Testis (tissue), 3 donors: ENCODE data around the gene CST6. TPM values are rescaled to one million over a fixed set of nuclear protein-coding genes. Genes with fewer than 3 reads are reported as not detected.

Experiments
- DNase-seq: peaks from one replicate; pipeline ENCODE4 v3.0.0-alpha.2; 2019
- H3K27ac ChIP-seq, 2 donors: fragments of 200-600 bp; sonication (generic); one replicate each; pipeline ENCODE4 v1.5.1; 2019
- H3K27me3 ChIP-seq: fragments of 200-600 bp; sonication (generic); one replicate; pipeline ENCODE4 v1.5.1; 2019
- H3K36me3 ChIP-seq: fragments of 200-600 bp; sonication (generic); one replicate; pipeline ENCODE4 v1.5.1; 2017; ENCODE audit warnings: low read depth; ENCODE audit errors: missing control alignments
- H3K4me1 ChIP-seq: fragments of 200-600 bp; sonication (generic); one replicate; pipeline ENCODE4 v1.5.1; 2019
- H3K4me3 ChIP-seq, 2 donors: fragments of 200-600 bp; sonication (generic); one replicate each; pipeline ENCODE4 v1.5.1; 2017 to 2019
- H3K9me3 ChIP-seq: fragments of 200-600 bp; sonication (generic); one replicate; pipeline ENCODE4 v1.5.1; 2017
- POLR2A ChIP-seq: fragments of 450-650 bp; IDR thresholded peaks from one replicate; pipeline ENCODE4 v1.6.1; 2017; ENCODE audit warnings: antibody characterized with exemption, mild to moderate bottlenecking, moderate library complexity
- WGBS, 2 donors: methylation state at CpG; one replicate each; pipeline ENCODE4 v1.1.5; 2018; 5-methylcytosine and 5-hydroxymethylcytosine counted together
- intact Hi-C: fragments of 100-400 bp; cut with DNase I; formaldehyde crosslinking; loops from one replicate; pipeline ENCODE4 v1.15.1; 2023; ENCODE audit warnings: low total_unique reads
- polyA plus RNA-seq: library from polyadenylated mRNA; stranded (reverse); fragments of 350-450 nt; fragmentation: Illumina TruSeq; extraction: RNeasy Lipid Tissue Mini Kit (QIAGEN cat#74804); gene quantifications from one replicate; pipeline ENCODE4 v1.2.3, GENCODE V29; 2014; ENCODE audit warnings: low read depth, low replicate concordance; ENCODE audit not compliant: insufficient read depth
- total RNA-seq, 2 donors: library from RNA; depleted of rRNA; stranded (reverse); fragments of >200 nt; gene quantifications; one replicate each; pipeline ENCODE4 v1.2.3, GENCODE V29; 2016
- TF ChIP-seq, protein P1 (sequence below), 3 experiments: fragments of 450-650 bp in 2 of 3; fragments of 200-600 bp in 1 of 3; sonication (generic) in 1 of 3; IDR thresholded peaks; one replicate each; pipeline ENCODE4 v1.5.1; 2016 to 2019; ENCODE audit warnings: antibody characterized with exemption in 3 of 3, mild to moderate bottlenecking in 2 of 3, moderate library complexity in 1 of 3

CST6 gene
- total and polyA plus RNA-seq, 3 donors from 2014 or later, result 3.0 to 11.9 (median 6.6) TPM

DNA sequence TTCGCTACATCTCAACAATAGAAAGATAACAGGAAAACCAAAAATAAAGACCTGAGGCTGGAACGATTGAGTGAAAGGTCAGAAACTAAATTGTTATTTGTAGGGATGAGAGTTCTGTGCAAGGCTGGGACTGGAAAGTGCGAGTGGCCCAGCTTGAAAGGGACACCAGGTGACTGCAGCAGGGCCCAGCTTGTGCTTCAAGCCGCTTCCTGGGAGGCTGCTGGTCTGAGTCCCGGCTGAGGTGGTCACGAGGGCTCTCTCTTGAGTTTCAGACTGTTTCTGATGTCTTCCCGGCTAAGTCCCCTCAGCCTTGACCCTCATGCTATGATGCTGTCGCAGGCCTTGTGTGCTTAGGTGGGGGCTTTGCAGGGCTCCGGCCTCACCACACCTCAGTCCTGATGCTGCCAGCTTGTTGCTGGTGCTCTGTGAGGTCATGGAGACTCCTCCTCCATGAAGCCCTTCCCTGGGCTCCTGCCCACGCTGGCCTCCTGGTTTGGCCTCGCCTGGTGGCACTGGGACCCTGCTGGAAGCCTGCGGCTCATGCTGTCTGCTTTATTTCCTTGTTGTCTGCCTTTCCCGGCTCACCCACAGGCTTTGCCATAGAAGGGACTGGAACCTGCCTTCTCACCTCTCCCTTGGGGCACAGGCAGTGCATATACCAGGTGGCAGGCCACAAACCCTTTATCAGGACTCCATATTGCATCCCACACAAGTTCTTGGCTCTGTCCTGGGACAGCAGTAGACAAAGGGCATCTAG lies 5.5 kb upstream of the CST6 start:
- intact Hi-C loops, result no loop called here
- Histone ChIP-seq H3K36me3 (no peaks in the 10 kb centered on the region), H3K4me1 (peaks cover 8% of the 10 kb centered on the region), H3K4me3 (no peak overlapping the region), H3K9me3 (no peaks in the 10 kb centered on the region), H3K27me3 (no peaks in the 10 kb centered on the region), H3K27ac (no peak overlapping the region)
- 78 to 81% methylated on average over 13 of the region's 13 CpGs for WGBS, 2 donors
- TF ChIP-seq, protein P1, sequence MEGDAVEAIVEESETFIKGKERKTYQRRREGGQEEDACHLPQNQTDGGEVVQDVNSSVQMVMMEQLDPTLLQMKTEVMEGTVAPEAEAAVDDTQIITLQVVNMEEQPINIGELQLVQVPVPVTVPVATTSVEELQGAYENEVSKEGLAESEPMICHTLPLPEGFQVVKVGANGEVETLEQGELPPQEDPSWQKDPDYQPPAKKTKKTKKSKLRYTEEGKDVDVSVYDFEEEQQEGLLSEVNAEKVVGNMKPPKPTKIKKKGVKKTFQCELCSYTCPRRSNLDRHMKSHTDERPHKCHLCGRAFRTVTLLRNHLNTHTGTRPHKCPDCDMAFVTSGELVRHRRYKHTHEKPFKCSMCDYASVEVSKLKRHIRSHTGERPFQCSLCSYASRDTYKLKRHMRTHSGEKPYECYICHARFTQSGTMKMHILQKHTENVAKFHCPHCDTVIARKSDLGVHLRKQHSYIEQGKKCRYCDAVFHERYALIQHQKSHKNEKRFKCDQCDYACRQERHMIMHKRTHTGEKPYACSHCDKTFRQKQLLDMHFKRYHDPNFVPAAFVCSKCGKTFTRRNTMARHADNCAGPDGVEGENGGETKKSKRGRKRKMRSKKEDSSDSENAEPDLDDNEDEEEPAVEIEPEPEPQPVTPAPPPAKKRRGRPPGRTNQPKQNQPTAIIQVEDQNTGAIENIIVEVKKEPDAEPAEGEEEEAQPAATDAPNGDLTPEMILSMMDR (IDR thresholded peaks at IDR 0.05), result no peak
- TF ChIP-seq POLR2A, result no peak
- no peak for DNase-seq

DNA sequence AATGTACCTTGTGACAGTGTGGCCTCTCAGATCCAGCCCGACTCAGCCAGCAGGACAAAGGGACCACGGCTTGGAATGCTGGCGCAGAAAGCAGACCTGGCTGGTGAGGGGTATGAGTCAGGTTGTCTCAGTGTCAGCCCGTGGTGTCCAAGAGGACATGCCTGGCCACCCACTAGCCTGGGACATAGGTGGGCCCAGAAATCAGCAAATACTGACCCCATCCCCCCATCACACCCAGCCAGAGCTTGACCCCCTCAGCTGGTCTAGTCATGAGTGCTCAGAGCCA lies 5.0 kb upstream of the CST6 start:
- no peak for DNase-seq
- Histone ChIP-seq H3K9me3 (no peaks in the 10 kb centered on the region), H3K4me1 (peaks cover 11% of the 10 kb centered on the region), H3K4me3 (no peak overlapping the region), H3K36me3 (no peaks in the 10 kb centered on the region), H3K27me3 (no peaks in the 10 kb centered on the region), H3K27ac (no peak overlapping the region)
- intact Hi-C loops, result no loop called here
- WGBS, 2 donors, result 76% methylated on average over 4 of the region's 4 CpGs; no CpG with 5 or more reads in 1 of the 2 donors
- TF ChIP-seq, protein P1 (IDR thresholded peaks at IDR 0.05), result no peak
- TF ChIP-seq POLR2A, result no peak

- no peak for TF ChIP-seq POLR2A
- TF ChIP-seq, protein P1 (IDR thresholded peaks at IDR 0.05), result no peak
- Histone ChIP-seq H3K4me1 (peaks cover 11% of the 10 kb centered on the region), H3K36me3 (no peaks in the 10 kb centered on the region), H3K27ac (no peak overlapping the region), H3K27me3 (no peaks in the 10 kb centered on the region), H3K4me3 (no peak overlapping the region), H3K9me3 (no peaks in the 10 kb centered on the region)
- WGBS, 2 donors, result 55% methylated on average over 5 of the region's 5 CpGs; no CpG with 5 or more reads in 1 of the 2 donors
- intact Hi-C loops, result no loop called here
- peak; percentile 48 for DNase-seq
Measured at GRCh38 chr11:66007201-66007634, 4.6 kb upstream of the CST6 start.

DNA sequence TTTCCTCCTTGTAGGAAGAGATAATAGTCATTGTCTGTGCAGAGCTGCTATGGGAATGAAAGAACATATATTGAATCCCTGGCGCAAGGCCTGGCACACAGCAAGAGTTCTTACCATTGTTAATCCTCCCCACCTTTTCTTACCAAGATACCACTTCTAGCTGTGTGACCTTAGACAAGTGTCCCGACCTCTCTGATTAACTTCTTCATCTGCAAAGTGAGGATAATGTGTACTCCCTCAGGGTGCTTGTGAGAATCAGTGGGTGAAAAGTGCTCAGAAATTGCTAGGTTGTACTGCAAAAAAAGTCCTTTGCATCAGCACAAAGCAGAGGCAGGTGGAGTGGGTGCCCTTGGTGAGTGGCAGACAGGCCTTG lies 3.7 kb upstream of the CST6 start:
- Histone ChIP-seq H3K36me3 (no peaks in the 10 kb centered on the region), H3K4me3 (no peak overlapping the region), H3K27ac (no peak overlapping the region), H3K9me3 (no peaks in the 10 kb centered on the region), H3K4me1 (peaks cover 11% of the 10 kb centered on the region), H3K27me3 (no peaks in the 10 kb centered on the region)
- WGBS, 2 donors, result 71 to 78% methylated on average over 2 of the region's 2 CpGs
- intact Hi-C loops, result no loop called here
- no peak for DNase-seq
- TF ChIP-seq POLR2A, result no peak
- TF ChIP-seq, protein P1 (IDR thresholded peaks at IDR 0.05), result no peak
